GM21390 (cell line): Measurements from ENCODE around the gene PTMS.
A peak's percentile ranks its signal among the peaks of the same experiment; 100 is the strongest.

ENCODE experiments used
- ATAC-seq: cut with Tn5 transposase; IDR thresholded peaks from one replicate; pipeline ENCODE4 v1.9.1; 2021; ENCODE audit not compliant: unreplicated experiment

Gene PTMS

GRCh38 chr12:6752167-6752920 is 13.8 kb upstream of the PTMS start:
- ATAC-seq, result no peak

- ATAC-seq, result peak; percentile 88
These were observed 13.0 kb upstream of the PTMS start, which contains the start of gene MLF2 for GRCh38 chr12:6752921-6753771. Gene MLF2, minus strand, starts transcription at chr12:6753141. Its CDS starts 807 bp downstream, at chr12:6752334.

- no peak for ATAC-seq
These were observed 12.3 kb upstream of the PTMS start for GRCh38 chr12:6753772-6754356.

- no peak for ATAC-seq
These were observed 11.8 kb upstream of the PTMS start for GRCh38 chr12:6754411-6754810.

- ATAC-seq, result no peak
These were observed 9.0 kb upstream of the PTMS start for GRCh38 chr12:6757028-6757690.

GRCh38 chr12:6758506-6759095 is 7.6 kb upstream of the PTMS start:
- no peak for ATAC-seq

GRCh38 chr12:6759741-6760140 is 6.4 kb upstream of the PTMS start:
- ATAC-seq, result no peak

- no peak for ATAC-seq
These were observed 2.8 kb upstream of the PTMS start for GRCh38 chr12:6763380-6763779.

- peak; percentile 75 for ATAC-seq
These were observed 1.9 kb upstream of the PTMS start for GRCh38 chr12:6764011-6764828.

- no peak for ATAC-seq
These were observed 1.0 kb upstream of the PTMS start for GRCh38 chr12:6765048-6765633.

GRCh38 chr12:6766651-6767349 is 637 bp downstream of the PTMS start:
- peak; percentile 46 for ATAC-seq

- ATAC-seq, result no peak
These were observed 1.5 kb downstream of the PTMS start for GRCh38 chr12:6767353-6768319.

GRCh38 chr12:6768437-6768914 is 2.3 kb downstream of the PTMS start:
- no peak for ATAC-seq

- no peak for ATAC-seq
These were observed 2.8 kb downstream of the PTMS start for GRCh38 chr12:6768990-6769389.

- no peak for ATAC-seq
These were observed 3.5 kb downstream of the PTMS start for GRCh38 chr12:6769666-6770065.

GRCh38 chr12:6770094-6770493 is 3.9 kb downstream of the PTMS start:
- ATAC-seq, result no peak

GRCh38 chr12:6770600-6770999 is 4.4 kb downstream of the PTMS start:
- ATAC-seq, result no peak

- no peak for ATAC-seq
These were observed 4.9 kb downstream of the PTMS start for GRCh38 chr12:6771091-6771495.
